ENCODE results near the gene HIC1. TPM values are rescaled to one million over a fixed set of nuclear protein-coding genes. Genes with fewer than 3 reads are reported as not detected.
A peak's percentile ranks its signal among the peaks of the same experiment; 100 is the strongest.

The HIC1 gene
- polyA plus RNA-seq, 1 of the 3 experiments (the other 2 are of a cell fraction) = 6.4 TPM

DNA sequence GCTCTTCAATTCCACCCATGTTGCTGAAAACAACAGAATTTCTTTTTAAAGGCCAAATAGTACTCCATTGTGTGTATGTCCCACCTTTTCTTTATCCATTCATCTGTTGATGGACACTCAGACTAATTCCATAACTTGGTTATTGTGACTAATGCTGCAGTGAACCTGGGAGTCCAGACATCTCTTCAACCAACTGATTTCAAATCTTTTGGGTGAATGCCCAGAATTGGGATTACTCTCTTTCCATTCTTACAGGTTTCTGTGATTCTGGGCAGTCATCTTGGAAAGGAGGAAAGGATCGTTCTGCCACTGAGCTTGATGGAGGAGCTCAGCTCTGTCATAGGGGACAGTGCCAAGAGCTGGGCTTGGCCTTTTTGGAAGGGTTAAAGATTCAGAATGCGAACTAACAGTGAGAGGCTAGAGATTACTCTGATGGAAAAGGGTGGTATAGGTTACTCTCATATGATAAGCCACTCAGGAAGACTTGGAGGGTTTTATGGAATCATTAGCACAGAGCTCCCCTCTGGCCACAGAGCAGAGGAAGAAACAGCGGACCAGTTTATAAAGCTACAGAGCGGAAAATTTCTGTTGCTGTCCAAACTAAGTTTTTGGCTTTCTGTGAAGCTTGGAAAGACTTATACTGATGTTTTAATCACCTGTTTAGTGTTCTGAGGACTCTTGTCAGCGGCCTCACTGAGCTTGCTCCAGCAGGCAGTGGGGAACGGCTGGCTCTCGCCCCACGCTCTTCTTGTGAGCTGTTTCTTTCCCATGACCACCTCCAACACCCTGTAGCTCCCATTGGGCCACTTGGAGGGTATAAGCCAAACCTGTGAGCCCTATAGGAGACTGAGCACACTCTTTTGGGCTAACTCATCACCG is 48.3 kb downstream of the HIC1 start (continued):
- TF ChIP-seq NRF1 (IDR thresholded peaks at IDR 0.05; ENCODE audit: low read depth, low read length) = no peak
- TF ChIP-seq TAF1 (IDR thresholded peaks at IDR 0.05; ENCODE audit: borderline replicate concordance, low read depth, low read length) = no peak
- TF ChIP-seq MEF2A (IDR thresholded peaks at IDR 0.05; ENCODE audit: borderline replicate concordance, low read depth) = no peak
- TF ChIP-seq, protein P1, sequence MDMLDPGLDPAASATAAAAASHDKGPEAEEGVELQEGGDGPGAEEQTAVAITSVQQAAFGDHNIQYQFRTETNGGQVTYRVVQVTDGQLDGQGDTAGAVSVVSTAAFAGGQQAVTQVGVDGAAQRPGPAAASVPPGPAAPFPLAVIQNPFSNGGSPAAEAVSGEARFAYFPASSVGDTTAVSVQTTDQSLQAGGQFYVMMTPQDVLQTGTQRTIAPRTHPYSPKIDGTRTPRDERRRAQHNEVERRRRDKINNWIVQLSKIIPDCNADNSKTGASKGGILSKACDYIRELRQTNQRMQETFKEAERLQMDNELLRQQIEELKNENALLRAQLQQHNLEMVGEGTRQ (IDR thresholded peaks at IDR 0.05; ENCODE audit: borderline replicate concordance, low read depth, low read length) = no peak
- TF ChIP-seq POLR2AphosphoS5 (IDR thresholded peaks at IDR 0.05; ENCODE audit: low read depth, low read length) = peak; percentile 45; the same call in 1 of the 2 replicates
- TF ChIP-seq JUND (IDR thresholded peaks at IDR 0.05) = peak; percentile 53; the same call in 1 of the 2 replicates
- peak; percentile 33; the same call in 1 of the 2 replicates for TF ChIP-seq RXRA (IDR thresholded peaks at IDR 0.05; ENCODE audit: borderline replicate concordance, low read depth)
- TF ChIP-seq, protein P2, sequence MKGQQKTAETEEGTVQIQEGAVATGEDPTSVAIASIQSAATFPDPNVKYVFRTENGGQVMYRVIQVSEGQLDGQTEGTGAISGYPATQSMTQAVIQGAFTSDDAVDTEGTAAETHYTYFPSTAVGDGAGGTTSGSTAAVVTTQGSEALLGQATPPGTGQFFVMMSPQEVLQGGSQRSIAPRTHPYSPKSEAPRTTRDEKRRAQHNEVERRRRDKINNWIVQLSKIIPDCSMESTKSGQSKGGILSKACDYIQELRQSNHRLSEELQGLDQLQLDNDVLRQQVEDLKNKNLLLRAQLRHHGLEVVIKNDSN (IDR thresholded peaks at IDR 0.05; ENCODE audit: borderline replicate concordance, low read depth) = no peak
- TF ChIP-seq RFX5 (IDR thresholded peaks at IDR 0.05; ENCODE audit: low read length) = no peak
- peak; percentile 87 for TF ChIP-seq NFIC (IDR thresholded peaks at IDR 0.05; ENCODE audit: borderline replicate concordance)
- TF ChIP-seq SMC3 (IDR thresholded peaks at IDR 0.05; ENCODE audit: low read depth, low read length) = no peak

DNA sequence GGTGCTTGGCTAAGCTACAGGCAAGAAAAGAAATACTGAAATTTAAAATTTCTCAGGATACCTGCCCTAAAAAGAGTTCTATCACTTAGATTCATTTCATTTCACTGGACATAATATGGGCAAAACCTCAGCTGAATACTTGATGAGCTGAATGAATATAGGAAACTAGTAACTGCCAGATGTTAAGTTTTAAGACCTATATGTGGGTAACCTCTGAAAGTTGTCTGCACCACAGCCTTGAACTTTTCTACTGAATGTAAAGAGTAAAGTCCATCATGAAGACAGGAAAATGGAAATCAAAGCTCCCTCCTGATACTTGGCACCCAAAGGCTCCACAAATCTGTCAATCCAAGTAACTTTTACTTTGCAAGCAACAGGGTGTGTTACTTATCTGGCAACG is 50.8 kb downstream of the HIC1 start:
- H3K27ac ChIP-seq (ENCODE audit: low read depth in 2 of 2, low read length in 1 of 2) = no peak overlapping the region
- no peak overlapping the region for H2AFZ ChIP-seq (ENCODE audit: low read depth)
- 92% methylated on average over 1 of the region's 1 CpG for WGBS (ENCODE audit: low lambda C conversion rate)
- H3K4me1 ChIP-seq (ENCODE audit: control insufficient read depth in 1 of 2, insufficient read depth in 2 of 2, low read depth in 1 of 2, low read length in 1 of 2) = peaks cover 11 to 22% of the 10 kb centered on the region in 2 experiments; a peak in 2 of 4 replicates
- H3K36me3 ChIP-seq (replicated peaks in 1 of 2; ENCODE audit: control insufficient read depth in 1 of 2, insufficient read depth in 2 of 2, low read length in 1 of 2) = peaks cover 0 to 3% of the 10 kb centered on the region in 2 experiments
- no peaks in the 10 kb centered on the region for H3K27me3 ChIP-seq (ENCODE audit: insufficient read depth)
- DNase-seq = no peak
- no peaks in the 10 kb centered on the region for H3K9me2 ChIP-seq
- H3K4me2 ChIP-seq = no peak overlapping the region
- H3K9me3 ChIP-seq = no peaks in the 10 kb centered on the region
- TF ChIP-seq GATA2 (CRISPR knock-in tag; IDR thresholded peaks at IDR 0.05) (no peak), TCF12 (IDR thresholded peaks at IDR 0.05) (no peak)
- TF ChIP-seq, protein P2 (IDR thresholded peaks at IDR 0.05; ENCODE audit: borderline replicate concordance, low read depth) = no peak
- H3F3A ChIP-seq (replicated peaks; ENCODE audit: insufficient read depth) = peaks cover 12% of the 10 kb centered on the region
- H3K79me2 ChIP-seq (ENCODE audit: insufficient read depth) = no peaks in the 10 kb centered on the region
- no peak overlapping the region for H3K4me3 ChIP-seq (ENCODE audit: low read depth in 2 of 2, low read length in 1 of 2)
- ChIA-PET CTCF (interaction anchor here (1.5 to 1.9 kb wide), 3 partner anchors 11 to 139 kb away, joined by 3 to 10 read pairs (median 8); partner anchors contain the start of gene HIC1), POLR2A (no interaction called here)
- H4K20me1 ChIP-seq (ENCODE audit: insufficient read depth) = no peaks in the 10 kb centered on the region
- no peak overlapping the region for H3K9ac ChIP-seq

Measured in SK-N-SH (cell line).